Activated T-cell treated with anti-CD3 and anti-CD28 coated beads, Interleukin-2, amount 50 U/mL, for 72 hours (primary cell): ENCODE data around the gene PKD1. TPM values are rescaled to one million over a fixed set of nuclear protein-coding genes. Genes with fewer than 3 reads are reported as not detected.
"Not testable (repeated sequence)": the region's sequence is repeated elsewhere in the genome, so short reads cannot be mapped to it uniquely, and the experiment has no call there.

Experiments used
- ATAC-seq, 2 donors: fragments of 150-1000 bp; cut with Tn5 transposase; replicated peaks in 1 of 2; 2 replicates each; pipeline ENCODE4 v1.10.0; 2021; ENCODE audit warnings: moderate library complexity in 2 of 2, mild to moderate bottlenecking in 1 of 2
- DNase-seq, 2 donors: peaks; one replicate each; pipeline ENCODE4 v3.0.0; 2021 to 2022; ENCODE audit warnings: mixed read lengths in 1 of 2
- H3K27ac Mint-ChIP-seq: one replicate; pipeline ENCODE4 v1.8.0; 2022; ENCODE audit warnings: mild to moderate bottlenecking, moderate library complexity, mixed read lengths
- H3K27me3 Mint-ChIP-seq: one replicate; pipeline ENCODE4 v1.8.0; 2022; ENCODE audit warnings: low read depth, mixed read lengths
- H3K36me3 Mint-ChIP-seq, 2 donors: one replicate each; pipeline ENCODE4 v1.8.0; 2022; ENCODE audit warnings: mixed read lengths in 2 of 2, mild to moderate bottlenecking in 1 of 2; ENCODE audit not compliant: insufficient read depth in 2 of 2
- H3K4me1 Mint-ChIP-seq: one replicate; pipeline ENCODE4 v1.8.0; 2022; ENCODE audit warnings: low read depth, mixed read lengths
- H3K4me3 Mint-ChIP-seq, 2 donors: one replicate each; pipeline ENCODE4 v1.8.0; 2022; ENCODE audit warnings: mild to moderate bottlenecking in 2 of 2, mixed read lengths in 2 of 2, moderate library complexity in 2 of 2
- H3K9me3 Mint-ChIP-seq, 2 donors: one replicate each; pipeline ENCODE4 v1.8.0; 2022; ENCODE audit warnings: mixed read lengths in 2 of 2
- total RNA-seq, 2 donors: library from RNA; stranded (reverse); gene quantifications; one replicate each; pipeline ENCODE4 v1.2.3, GENCODE V29; 2022

PKD1 gene
- total RNA-seq, 2 donors from 2014 or later, result 90.2 to 95.7 TPM

DNA sequence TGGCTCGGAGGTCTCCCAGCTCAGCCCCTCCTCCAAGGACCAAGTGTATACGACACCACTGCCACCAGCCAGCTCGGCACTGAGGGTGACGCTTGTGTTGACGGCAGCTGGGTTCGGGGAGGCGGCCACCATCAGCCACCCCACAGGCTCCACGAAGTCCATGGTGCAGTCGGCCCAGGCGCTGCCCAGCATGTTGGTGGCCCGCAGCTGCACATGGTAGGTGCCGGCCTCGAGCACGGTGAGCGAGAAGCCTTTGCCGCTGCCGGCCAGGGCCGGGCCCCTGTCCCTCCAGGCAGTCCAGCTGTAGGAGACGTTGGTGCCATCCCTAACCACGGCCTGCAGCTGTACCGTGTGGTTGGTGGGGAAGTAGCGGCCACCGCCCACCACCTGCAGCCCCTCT is 25.8 kb downstream of the PKD1 start:
- not testable (repeated sequence) for H3K27me3 Mint-ChIP-seq, H3K4me1 Mint-ChIP-seq, ATAC-seq, H3K27ac Mint-ChIP-seq, H3K36me3 Mint-ChIP-seq, H3K9me3 Mint-ChIP-seq, H3K4me3 Mint-ChIP-seq, DNase-seq

GRCh38 chr16:2109271-2109580 is 26.5 kb downstream of the PKD1 start:
- H3K27ac Mint-ChIP-seq, H3K4me1 Mint-ChIP-seq, H3K4me3 Mint-ChIP-seq, DNase-seq, H3K36me3 Mint-ChIP-seq, H3K27me3 Mint-ChIP-seq, H3K9me3 Mint-ChIP-seq, ATAC-seq: not testable (repeated sequence)

- H3K9me3 Mint-ChIP-seq, H3K4me3 Mint-ChIP-seq, H3K27me3 Mint-ChIP-seq, H3K27ac Mint-ChIP-seq, H3K4me1 Mint-ChIP-seq, DNase-seq, H3K36me3 Mint-ChIP-seq, ATAC-seq: not testable (repeated sequence)
Measured at GRCh38 chr16:2108446-2109270, 27.0 kb downstream of the PKD1 start.

- not testable (repeated sequence) for H3K4me1 Mint-ChIP-seq, DNase-seq, H3K4me3 Mint-ChIP-seq, H3K27me3 Mint-ChIP-seq, H3K9me3 Mint-ChIP-seq, ATAC-seq, H3K27ac Mint-ChIP-seq, H3K36me3 Mint-ChIP-seq
Measured at GRCh38 chr16:2107791-2108125, 27.9 kb downstream of the PKD1 start.

GRCh38 chr16:2107121-2107790 is 28.4 kb downstream of the PKD1 start:
- H3K4me1 Mint-ChIP-seq, H3K27ac Mint-ChIP-seq, H3K27me3 Mint-ChIP-seq, ATAC-seq, DNase-seq, H3K4me3 Mint-ChIP-seq, H3K36me3 Mint-ChIP-seq, H3K9me3 Mint-ChIP-seq: not testable (repeated sequence)

GRCh38 chr16:2106211-2106610 is 29.5 kb downstream of the PKD1 start:
- not testable (repeated sequence) for H3K4me3 Mint-ChIP-seq, H3K9me3 Mint-ChIP-seq, H3K27me3 Mint-ChIP-seq, H3K27ac Mint-ChIP-seq, H3K36me3 Mint-ChIP-seq, ATAC-seq, H3K4me1 Mint-ChIP-seq, DNase-seq

- not testable (repeated sequence) for ATAC-seq, H3K4me3 Mint-ChIP-seq, H3K9me3 Mint-ChIP-seq, H3K4me1 Mint-ChIP-seq, DNase-seq, H3K27ac Mint-ChIP-seq, H3K36me3 Mint-ChIP-seq, H3K27me3 Mint-ChIP-seq
Measured at GRCh38 chr16:2105769-2106168, 29.9 kb downstream of the PKD1 start.

DNA sequence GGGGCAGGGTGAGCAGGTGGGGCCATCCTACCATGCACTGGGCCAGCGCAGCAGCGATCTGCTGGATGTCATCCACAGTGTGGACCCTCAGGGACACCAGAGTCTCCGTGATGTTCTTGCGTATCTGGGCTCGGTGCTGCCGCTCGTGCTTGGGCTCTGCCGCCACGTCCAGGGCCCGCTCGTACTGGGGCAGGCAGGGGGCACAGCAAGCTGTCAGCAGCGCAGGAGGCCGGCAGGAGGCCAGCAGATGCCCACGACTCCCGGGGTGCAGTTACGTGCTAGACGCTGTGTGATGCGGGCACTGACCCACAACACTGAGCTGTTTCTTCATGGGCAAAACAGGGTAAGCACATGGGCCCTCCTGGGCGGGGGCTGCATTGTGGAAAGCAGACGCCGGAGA is 30.4 kb downstream of the PKD1 start:
- H3K4me1 Mint-ChIP-seq, H3K4me3 Mint-ChIP-seq, DNase-seq, H3K36me3 Mint-ChIP-seq, H3K27ac Mint-ChIP-seq, H3K27me3 Mint-ChIP-seq, H3K9me3 Mint-ChIP-seq, ATAC-seq: not testable (repeated sequence)

DNA sequence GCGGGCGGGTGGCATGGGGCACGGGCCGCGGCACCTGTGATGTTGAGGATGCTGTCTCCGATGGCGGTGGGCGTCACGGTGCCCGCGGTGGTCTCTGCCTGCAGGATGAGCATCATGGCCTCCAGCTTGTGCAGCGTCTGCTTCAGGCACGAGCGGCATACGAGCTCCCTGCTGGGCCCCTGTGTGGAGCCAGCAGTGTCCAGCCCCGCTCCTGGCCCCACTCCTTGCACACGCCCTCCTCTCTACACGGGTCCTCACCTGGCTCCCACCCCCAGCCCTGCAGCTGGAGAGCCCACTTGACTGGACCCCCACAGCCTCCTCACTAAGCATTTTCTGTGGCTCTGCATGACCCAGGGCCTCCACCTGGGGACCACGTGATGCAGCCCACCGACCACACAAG is 31.2 kb downstream of the PKD1 start:
- not testable (repeated sequence) for DNase-seq, ATAC-seq, H3K27ac Mint-ChIP-seq, H3K4me1 Mint-ChIP-seq, H3K4me3 Mint-ChIP-seq, H3K27me3 Mint-ChIP-seq, H3K9me3 Mint-ChIP-seq, H3K36me3 Mint-ChIP-seq

- H3K4me3 Mint-ChIP-seq, result no peak overlapping the region
- no peaks in the 10 kb centered on the region for H3K9me3 Mint-ChIP-seq
- DNase-seq (no peak), ATAC-seq (no peak)
- H3K4me1 Mint-ChIP-seq, result no peaks in the 10 kb centered on the region
- no peaks in the 10 kb centered on the region for H3K27me3 Mint-ChIP-seq
- no peak overlapping the region for H3K27ac Mint-ChIP-seq
- peaks cover 0 to under 1% of the 10 kb centered on the region in 2 donors for H3K36me3 Mint-ChIP-seq
Measured at GRCh38 chr16:2102471-2102870, 33.2 kb downstream of the PKD1 start.

DNA sequence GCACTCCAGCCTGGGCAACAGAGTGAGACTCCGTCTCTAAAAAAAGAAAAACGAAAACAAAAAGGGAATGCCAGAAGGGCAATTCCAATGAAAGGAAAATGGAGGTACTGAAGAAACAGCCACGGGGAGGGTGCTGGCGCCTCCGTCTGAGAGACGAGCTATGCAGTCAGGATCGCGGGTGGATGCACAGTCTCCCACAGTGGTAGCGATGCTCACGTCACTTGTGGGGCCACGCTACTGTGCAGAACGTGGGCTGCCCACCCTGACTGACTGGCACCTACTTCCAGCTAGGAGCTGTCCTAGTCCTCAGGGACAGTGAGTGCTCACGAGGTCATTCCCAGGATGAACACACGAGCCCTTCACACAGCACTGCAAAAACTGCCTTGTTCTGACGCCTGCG is 34.1 kb downstream of the PKD1 start:
- not testable (repeated sequence) for H3K4me1 Mint-ChIP-seq, H3K36me3 Mint-ChIP-seq, ATAC-seq, H3K9me3 Mint-ChIP-seq, H3K27me3 Mint-ChIP-seq, DNase-seq, H3K4me3 Mint-ChIP-seq, H3K27ac Mint-ChIP-seq

DNA sequence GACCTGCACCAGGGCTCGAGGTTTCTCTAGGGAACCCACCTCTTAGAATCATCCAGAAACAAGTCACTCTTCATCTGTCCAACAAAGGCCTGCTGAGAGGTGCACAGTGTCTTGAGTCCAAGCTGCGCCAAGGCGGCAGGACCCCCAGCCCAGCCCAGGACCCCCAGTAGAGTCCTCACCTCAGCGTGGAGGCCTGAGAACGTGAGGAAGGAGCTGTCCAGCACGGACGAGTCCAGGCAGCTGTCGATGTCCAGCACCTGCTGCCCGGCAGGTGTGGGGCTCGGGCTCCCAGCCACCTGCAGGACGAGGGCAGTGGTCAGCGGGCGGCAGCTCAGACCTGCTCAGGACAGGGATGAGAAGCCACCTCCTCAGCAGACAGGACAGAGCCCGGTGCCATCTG is 38.0 kb downstream of the PKD1 start:
- not testable (repeated sequence) for H3K4me3 Mint-ChIP-seq, DNase-seq

DNA sequence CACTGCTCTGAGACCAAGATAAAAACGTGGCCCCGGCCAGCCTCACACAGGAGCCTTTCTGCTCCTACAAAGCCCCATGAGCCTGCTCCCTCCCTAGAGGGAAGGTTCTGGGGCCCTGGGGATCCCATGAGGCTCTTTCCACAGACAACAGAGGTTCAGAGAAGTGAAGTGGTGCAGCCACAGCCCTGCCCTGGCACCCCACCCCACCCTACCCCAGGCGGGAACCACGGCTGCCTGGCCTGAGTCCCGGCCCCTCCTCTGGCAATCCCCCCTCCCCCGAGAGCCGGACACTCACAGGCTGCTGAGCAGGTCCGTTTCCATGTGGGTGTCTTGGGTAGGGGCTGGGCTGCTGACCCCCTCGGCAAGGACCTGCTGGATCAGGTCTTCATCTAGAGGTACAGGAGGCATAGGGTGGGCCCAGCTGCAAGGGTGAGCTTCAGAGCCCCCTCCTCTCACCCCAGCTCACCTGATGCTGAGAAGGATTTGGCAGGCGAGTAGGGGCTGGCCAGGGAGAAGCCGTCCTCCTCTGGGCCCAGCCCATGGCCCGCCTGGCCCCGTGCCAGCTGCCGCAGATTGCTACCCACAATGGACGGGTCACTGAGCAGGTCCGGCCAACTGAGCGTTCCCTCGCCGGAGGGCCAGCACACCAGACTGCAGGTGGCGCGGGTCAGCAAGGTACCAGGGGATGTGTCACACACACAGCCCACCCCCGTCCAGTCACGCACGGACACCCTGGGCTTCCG is 38.7 kb downstream of the PKD1 start:
- Mint-ChIP-seq H3K36me3 (peaks cover 0 to 2% of the 10 kb centered on the region in 2 donors), H3K27ac (no peak overlapping the region), H3K9me3 (no peaks in the 10 kb centered on the region), H3K27me3 (no peaks in the 10 kb centered on the region), H3K4me1 (no peaks in the 10 kb centered on the region), H3K4me3 (no peak overlapping the region)
- DNase-seq (no peak), ATAC-seq (no peak)

More for the DNA sequence above, 38.0 kb downstream of the PKD1 start:
- H3K27ac Mint-ChIP-seq, H3K9me3 Mint-ChIP-seq, ATAC-seq, H3K36me3 Mint-ChIP-seq, H3K27me3 Mint-ChIP-seq, H3K4me1 Mint-ChIP-seq: not testable (repeated sequence)
